ENCODE results near the gene OXER1. TPM values are rescaled to one million over a fixed set of nuclear protein-coding genes. Genes with fewer than 3 reads are reported as not detected.

The OXER1 gene
- polyA plus RNA-seq, 10 donors = 4.0 to 9.2 (median 5.2) TPM

- DNase-seq = no peak
Measured at GRCh38 chr2:42771546-42772153, 7.7 kb upstream of the OXER1 start.

DNA sequence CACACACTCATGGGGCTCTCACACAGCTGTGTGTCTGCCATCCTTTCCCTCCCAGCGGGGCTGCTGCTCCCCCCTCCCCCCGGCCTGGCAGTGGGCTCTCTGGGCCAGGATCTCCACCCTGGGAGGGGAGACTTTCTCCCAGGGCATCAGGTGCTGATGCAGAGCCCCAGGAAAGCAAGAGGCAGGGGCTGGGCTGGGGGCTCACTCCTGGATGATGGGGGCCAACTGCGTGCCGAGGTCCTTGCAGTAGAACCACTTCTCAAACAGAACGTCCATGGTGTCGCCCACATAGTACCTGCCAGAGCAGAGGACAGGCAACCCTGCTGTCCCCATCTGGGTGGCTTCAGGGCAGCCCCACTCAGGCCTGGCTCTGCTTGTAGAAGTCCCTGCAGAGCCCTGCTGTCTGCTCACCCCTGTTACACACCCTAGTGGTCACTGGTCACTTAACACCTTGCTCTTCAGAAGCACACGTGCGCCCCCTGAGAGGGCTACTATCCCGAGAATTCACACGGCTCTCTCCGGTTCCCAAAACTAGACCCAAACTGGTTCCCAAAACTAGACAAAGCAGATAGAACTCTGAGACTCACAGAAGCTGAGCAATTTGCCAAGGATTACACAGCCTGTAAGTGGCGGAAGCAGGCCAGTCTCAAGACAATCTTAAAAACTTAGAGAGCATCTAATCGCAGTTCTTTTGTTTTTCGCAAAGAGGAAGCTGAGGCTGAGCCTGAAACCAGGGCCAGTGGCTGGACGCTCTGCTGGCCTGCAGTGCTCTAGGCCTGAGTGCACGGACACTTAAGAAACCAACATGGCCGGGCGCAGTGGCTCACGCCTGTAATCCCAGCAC lies 6.6 kb upstream of the OXER1 start:
- peak in 1 of 3 donors; percentile 49 for DNase-seq

DNA sequence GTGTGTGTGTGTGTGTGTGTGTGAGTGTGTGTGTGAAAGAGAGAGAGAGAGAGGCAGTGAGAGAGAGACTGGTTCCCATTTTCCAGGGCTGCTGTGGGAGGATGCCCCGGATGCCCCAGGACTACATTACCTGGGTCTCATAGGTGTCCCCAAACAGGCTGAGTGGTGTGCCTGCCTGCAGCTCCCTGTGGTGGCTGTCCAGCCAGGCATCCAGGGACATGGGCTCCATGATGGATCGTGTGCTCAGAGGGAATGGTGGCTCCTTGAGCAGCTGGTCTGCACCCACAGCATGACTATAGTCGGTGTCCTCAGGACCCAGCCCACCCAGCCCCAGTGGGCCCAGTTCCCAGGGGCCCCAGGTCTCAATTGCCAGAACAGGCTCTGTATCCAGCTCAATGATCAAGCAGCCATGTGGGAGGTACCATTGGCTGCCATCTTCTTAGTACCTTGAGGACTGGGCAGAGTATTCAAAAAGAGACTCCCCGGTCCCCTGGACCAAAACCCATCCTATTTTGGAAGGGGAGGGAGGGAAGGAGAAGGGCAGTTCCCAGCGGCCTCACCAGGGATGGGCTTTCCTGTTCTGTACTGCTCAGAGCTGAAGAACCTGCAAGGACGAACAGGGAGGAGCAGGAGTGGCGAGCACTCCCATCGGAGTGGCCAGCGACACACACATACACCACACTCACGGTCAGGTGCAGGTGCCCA lies 5.8 kb upstream of the OXER1 start:
- no peak for DNase-seq

DNA sequence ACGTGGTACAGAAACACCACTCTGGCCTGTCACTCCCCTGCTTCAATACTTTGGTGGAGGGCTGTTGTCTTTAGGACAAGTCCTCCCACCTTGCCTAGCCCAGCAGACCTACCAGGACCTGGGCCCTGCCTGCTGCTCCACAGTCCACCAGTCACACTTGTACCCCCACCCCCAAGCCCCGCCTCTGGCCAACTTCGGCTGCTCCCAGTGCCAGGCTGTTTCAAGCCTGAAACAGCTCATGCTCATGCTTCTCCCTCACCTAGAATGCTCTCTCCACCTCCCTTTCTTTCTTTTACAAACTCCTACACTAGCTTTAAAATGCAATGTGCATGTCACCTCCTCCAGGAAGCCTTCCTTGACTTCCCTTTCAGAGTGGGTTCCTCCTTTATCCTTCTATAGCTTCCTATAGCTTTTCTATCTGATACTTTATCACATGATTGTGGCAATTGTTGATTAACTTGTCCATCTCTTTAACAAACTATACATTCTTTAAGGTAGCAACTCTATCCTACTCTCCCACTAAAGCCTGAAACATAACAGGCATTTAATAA lies 4.8 kb upstream of the OXER1 start:
- DNase-seq = no peak

GRCh38 chr2:42767899-42768705 lies 4.2 kb upstream of the OXER1 start:
- DNase-seq = no peak

DNA sequence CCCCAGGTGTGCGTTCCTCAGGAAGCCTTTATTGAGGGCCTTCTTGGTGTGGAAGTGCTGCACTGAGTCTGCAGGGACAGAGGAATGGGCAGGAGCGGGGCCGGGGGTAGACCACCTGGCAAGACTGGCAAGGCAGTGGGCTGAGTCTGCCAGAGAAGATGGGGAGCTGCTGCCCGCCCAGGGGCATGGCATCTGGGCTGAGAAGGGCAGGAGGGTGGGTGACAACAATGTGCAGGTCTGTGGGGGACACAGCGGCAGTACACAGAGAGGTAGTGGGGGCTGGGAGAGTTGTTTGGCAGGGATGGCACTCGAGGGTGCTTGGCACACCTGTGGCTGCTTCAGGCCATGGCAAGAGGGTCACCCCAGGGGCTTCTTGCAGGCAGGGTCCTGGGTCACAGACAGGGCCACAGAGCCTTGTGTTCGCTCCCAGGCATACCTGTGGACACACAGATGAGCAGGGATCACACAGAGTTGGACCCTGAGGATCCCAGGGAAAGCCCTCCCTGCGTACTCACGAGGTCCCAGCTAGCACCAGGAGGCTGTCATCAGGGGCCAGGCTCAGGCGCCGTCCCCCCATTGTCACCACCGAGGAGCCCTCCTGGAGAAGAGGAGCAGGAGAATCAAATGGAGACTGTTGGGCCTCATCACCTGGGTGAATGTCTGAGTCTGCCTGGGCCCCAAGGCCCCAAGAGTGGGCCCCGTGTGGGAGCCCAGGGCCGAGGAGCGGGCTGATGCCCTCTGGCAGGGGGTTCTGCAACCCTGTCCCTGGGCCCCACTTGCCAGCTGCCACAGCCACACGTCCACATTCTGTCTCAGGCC lies 3.4 kb upstream of the OXER1 start:
- no peak for DNase-seq

DNA sequence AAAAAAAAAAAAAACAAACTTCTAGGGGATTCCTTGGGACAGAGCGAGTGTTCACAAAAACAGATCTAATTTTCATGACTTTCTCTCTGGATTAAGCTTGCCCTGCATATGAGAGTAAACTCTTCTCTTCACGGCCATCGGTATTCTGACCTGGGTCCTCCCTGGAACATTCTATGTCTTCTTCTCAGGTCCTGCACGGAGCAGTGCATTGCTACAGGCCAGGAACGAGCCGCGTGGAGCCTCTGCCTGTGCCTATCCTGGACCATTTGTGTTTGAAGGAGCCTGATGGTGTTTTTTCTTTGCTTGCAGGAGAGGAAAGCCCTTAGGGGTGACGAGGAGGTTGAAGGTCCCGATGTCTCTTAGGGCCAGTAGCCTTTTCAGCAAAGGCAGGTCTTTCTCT lies 1.8 kb upstream of the OXER1 start:
- no peak for DNase-seq

DNA sequence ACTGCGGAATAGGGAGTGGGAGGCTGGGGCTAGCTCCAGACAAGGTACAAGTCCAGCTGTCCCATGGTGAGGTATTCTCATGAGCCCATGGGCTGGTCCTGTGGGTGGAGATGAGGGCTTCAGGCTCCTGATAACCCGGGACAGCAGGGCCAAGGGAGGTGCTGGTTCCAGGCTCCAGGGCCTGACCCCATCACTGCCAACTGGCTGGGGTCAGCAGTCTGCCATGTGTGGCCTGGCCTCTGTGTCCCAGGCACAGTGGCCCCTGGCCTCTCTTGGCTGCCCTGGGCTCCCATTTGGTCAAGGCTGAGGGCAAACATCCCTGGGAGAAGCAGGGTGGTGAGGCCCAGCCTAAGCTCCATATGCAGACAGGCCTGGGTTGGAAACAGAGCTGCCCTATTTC lies 966 bp upstream of the OXER1 start:
- DNase-seq = no peak

DNA sequence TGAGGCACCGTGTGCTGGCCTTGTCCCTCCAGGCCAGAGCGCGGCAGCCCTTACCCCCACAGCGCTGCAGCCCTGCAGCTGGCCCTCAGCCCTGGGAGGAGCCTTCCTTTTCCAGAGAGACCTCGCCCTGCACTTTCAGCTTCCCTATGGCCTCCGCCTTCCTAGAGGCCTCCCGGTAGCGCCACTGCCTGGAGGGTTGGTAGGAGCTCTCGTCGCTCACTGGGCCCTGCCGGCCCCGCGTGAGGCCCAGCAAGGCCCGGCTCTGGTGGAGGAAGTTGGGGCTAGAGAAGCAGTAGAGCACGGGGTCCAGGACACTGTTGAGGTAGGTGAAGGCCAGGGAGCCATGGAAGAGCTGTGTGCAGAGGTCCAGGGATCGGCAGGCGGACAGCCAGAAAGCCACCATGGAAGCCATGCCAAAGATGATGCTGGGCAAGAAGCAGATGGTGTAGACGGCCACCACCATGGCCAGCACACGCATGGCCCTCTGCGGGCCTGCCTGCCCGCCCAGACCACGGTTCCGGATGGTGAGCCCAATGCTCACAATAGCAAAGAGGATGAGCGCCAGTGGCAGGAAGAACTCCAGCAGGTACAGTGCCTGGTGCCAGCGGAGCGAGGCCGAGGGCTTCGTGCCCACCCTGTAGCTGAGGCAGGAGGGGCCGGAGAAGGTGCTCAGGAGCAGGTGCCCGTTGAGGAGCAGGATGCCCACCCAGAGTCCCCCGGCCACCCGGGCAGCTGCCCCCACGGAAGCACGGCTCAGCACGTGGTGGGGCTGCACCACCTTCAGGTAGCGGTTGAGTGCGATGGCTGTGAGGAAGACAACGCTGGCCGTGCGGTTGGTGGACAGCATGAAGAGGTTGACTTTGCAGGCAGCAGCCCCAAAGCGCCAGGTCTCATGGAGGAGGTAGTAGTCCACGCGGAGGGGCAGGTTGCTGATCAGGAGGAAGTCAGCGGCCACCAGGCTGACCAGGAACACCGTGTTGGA lies 821 bp downstream of the OXER1 start:
- no peak for DNase-seq

DNA sequence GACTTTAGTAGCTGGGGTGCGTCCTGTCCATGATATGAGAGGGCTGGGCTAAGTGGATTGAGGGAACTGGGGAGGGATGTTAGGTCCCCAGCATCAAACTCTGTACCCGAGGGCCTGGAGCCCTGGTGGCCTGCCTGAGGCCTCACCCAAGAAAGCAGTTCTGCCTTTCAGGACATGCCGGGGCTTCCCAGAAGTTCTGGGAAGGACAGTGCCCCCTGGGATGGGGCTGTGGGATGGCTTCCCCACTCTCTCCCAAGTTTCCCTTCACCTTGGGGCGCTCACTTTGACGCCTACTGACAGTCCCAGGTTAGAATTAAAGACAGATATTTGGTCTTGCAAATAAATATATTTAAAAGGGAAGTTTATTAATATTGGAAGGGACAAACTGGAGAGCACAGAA lies 1.8 kb downstream of the OXER1 start:
- DNase-seq = no peak

DNA sequence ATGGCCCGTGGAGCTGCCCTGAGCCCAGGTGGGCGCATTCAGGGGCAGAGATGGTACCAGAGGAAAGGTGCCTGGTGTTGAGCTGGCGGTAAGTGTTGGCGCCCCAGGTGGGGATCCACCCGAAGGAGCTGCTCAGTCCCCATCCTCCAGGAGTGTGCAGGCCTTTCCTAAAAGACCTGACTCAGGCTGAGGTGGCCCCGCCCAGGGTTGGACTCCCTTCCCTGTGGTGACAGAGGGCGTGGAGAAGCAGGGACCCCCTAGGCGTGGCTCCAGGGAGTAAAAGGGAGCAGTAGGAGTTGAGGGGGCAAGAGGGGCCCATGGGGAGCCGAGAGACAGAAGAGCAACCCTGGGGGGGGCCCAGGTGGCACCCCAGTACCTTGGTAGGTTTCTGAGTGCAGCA lies 2.4 kb downstream of the OXER1 start:
- no peak for DNase-seq

DNA sequence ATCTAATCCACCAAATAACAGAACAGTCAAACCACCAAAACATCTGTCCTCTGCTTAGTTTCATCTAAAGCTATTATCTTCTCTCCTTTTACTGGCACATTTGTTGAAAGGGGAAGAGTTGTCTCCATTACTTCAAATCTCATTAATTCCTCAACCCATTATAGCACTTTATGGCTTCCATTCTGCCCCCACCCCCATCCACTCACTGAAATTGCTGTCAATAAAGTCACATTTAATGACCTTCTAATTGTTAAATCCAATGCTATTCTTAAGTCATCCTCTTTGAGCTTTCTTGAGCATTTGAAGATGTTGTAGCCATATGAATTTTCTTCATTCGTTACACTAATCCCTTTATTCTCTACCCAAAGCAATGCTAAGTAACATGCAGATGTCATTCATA lies 5.2 kb downstream of the OXER1 start:
- DNase-seq = no peak

- DNase-seq = no peak
Measured at GRCh38 chr2:42757981-42758740, 5.8 kb downstream of the OXER1 start.

DNA sequence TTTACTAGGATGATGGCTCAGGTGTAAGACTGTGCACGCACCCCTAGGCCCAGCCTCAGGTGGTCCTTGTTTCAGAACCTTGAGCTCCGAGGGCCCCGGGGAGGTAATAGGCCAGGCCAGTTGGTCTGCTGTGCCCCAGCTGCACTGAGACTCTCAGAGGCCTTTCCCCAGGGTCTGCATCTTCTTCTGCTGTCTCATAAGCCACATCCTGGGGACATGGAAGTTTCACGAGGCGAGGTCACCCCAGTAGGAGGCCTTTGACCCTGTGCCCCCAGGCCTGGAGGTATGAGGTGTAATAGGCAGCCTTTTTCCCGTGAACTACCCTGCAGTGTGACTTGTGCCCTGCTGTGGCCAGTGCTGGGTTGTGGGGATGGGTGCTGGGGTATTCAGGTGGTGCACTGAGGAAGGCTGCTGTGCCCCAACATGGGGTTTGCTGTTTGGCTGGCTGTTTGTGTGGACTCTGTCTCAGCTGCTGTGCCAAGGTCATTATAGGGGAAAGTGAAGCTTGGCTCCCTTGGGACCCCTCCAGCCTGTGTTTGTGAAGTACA lies 6.9 kb downstream of the OXER1 start:
- no peak for DNase-seq

GRCh38 chr2:42756150-42756775 lies 7.7 kb downstream of the OXER1 start:
- DNase-seq = no peak

DNA sequence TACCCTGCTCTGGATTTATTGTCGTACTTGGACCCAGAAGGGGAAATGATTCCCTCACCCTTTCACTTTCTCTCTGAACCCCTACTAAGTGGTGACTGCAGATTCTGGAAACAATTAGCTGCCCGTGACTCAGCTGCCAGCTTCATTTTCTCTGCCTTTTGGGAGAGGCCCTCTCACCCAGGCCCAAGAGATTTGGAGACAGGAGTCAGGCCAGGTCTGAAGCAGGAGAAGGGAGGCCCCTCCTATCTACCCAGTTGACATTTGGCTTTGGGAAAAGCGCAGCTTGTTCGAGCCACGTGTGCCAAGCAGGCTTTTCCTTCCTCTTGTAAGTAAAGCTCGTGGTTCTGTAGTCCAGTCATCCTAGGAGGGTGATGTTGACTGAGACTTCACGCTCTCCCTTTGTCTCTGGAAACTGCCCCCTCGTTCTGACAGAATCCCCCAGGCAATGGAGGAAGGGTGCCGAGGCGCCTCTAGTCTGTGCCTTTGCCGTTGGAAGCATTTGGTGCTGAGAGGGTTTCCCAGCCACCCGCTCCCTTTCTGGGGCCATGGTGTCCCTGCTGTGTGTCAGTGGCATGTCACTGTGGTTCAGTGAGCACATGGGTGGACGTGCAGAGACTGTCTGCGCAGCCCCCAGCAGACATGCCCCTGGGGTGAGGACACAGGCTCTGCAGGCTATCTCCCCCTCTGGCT lies 8.6 kb downstream of the OXER1 start:
- peak in 1 of 3 donors; percentile 33 for DNase-seq

- DNase-seq = no peak
Measured at GRCh38 chr2:42754776-42755140, 9.2 kb downstream of the OXER1 start.

Data from muscle of back (tissue), 11 donors.